ENCODE results near the gene ANKRD13D. TPM values are rescaled to one million over a fixed set of nuclear protein-coding genes. Genes with fewer than 3 reads are reported as not detected.
A peak's percentile ranks its signal among the peaks of the same experiment; 100 is the strongest.

Gene ANKRD13D
- total RNA-seq, 2 experiments from 2014 or later = 157 to 163 TPM

- H3K9me3 Mint-ChIP-seq = no peaks in the 10 kb centered on the region
Observed at GRCh38 chr11:67302571-67303131, 13.5 kb downstream of the ANKRD13D start.

GRCh38 chr11:67303132-67303834 lies 14.2 kb downstream of the ANKRD13D start, which contains the start of gene SSH3:
Gene SSH3 (plus strand): TSS chr11:67303530. CDS start chr11:67303626, 96 bp downstream.
- Mint-ChIP-seq H3K27me3 (no peaks in the 10 kb centered on the region), H3K4me3 (peak within 1 kb of the TSS; percentile 68), H3K9me3 (no peaks in the 10 kb centered on the region), H3K36me3 (ENCODE audit: low read depth) (peaks cover 18% of the 10 kb centered on the region), H3K4me1 (peaks cover 18% of the 10 kb centered on the region), H3K27ac (no peak within 1 kb of the TSS)
- DNase-seq = peak; percentile 60
- POLR2A ChIA-PET = interaction anchor here (0.9 to 8.2 kb wide), 11 partner anchors 9 to 50 kb away, joined by 3 to 96 read pairs (median 15); partner anchors contain the start of genes ANKRD13D and GRK2
- CTCF ChIA-PET = interaction anchor here (0.5 to 3.0 kb wide), 9 partner anchors 10 to 50 kb away, joined by 3 to 13 read pairs (median 4); no protein-coding TSS in a partner anchor

More at GRCh38 chr11:67302571-67303131, 13.5 kb downstream of the ANKRD13D start:
- CTCF ChIA-PET = interaction anchor here (0.9 to 3.0 kb wide), 8 partner anchors 13 to 50 kb away, joined by 3 to 13 read pairs (median 4); no protein-coding TSS in a partner anchor
- H3K27ac Mint-ChIP-seq = no peak overlapping the region
- DNase-seq = no peak
- H3K36me3 Mint-ChIP-seq (ENCODE audit: low read depth) = peaks cover 24% of the 10 kb centered on the region
- H3K27me3 Mint-ChIP-seq = no peaks in the 10 kb centered on the region
- H3K4me1 Mint-ChIP-seq = peaks cover 19% of the 10 kb centered on the region
- H3K4me3 Mint-ChIP-seq = peak overlapping the region; percentile 24
- POLR2A ChIA-PET = interaction anchor here (0.9 to 8.2 kb wide), 10 partner anchors 9 to 50 kb away, joined by 4 to 96 read pairs (median 16); partner anchors contain the start of genes ANKRD13D and GRK2

DNA sequence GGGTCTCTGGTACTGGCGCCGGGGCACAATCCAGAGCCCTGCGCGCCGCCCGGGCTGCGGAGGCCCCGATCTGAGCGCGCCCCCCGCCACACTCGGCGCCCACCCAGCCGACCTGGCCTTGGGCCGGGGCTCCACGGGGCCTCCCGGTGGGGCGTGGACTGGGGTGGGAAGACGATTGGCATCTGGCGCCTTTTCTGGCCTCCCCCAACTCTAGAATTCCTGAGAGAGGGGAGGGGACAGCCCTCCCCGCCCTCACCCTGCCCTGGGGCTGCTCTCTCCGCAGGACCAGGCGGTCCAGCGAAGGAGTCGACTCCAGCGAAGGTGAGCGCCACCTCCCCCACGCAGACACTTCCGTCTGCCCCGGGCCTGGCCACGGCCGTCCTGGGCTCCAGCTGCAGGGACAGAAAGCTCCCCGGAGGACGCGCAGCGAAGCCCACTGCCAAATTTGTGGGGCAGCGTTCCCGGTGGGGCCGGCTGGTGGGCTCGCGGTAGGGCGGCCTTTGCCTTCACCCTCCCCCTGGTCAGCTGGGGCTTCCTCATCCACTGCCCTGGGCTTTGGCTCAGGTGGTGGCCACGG lies 14.8 kb downstream of the ANKRD13D start:
- Mint-ChIP-seq H3K9me3 (no peaks in the 10 kb centered on the region), H3K27ac (no peak overlapping the region), H3K27me3 (no peaks in the 10 kb centered on the region), H3K36me3 (ENCODE audit: low read depth) (peaks cover 11% of the 10 kb centered on the region), H3K4me3 (peak overlapping the region; percentile 68), H3K4me1 (peaks cover 14% of the 10 kb centered on the region)
- ChIA-PET CTCF (interaction anchor here (1.2 to 3.0 kb wide), 6 partner anchors 11 to 48 kb away, joined by 3 to 13 read pairs (median 5); no protein-coding TSS in a partner anchor), POLR2A (interaction anchor here (1.0 to 8.2 kb wide), 10 partner anchors 9 to 51 kb away, joined by 3 to 96 read pairs (median 16); partner anchors contain the start of genes ANKRD13D and GRK2)
- no peak for DNase-seq

DNA sequence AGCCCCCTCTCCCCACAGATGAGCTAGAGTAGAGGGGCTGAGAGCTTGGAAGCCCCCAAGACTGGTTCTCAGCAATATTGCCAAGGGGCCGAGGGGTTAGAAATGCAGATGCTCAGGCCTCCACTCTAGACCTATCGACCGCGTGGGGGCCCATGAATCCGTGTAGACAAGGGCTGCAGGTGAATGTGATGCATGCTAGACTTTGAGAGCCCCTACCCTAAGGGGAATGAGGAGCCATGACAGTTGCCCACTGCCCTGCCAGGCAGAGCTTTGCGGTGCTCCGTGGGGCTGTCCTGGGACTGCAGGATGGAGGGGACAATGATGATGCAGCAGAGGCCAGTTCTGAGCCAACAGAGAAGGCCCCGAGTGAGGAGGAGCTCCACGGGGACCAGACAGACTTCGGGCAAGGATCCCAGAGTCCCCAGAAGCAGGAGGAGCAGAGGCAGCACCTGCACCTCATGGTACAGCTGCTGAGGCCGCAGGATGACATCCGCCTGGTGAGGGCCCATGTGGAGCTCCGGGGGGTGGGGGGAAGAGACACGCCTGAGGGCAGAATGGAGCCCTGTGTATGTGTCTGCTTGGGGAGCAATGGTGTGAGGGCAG lies 15.5 kb downstream of the ANKRD13D start:
- no peak overlapping the region for H3K27ac Mint-ChIP-seq
- H3K27me3 Mint-ChIP-seq = no peaks in the 10 kb centered on the region
- peaks cover 8% of the 10 kb centered on the region for H3K36me3 Mint-ChIP-seq (ENCODE audit: low read depth)
- no peaks in the 10 kb centered on the region for H3K9me3 Mint-ChIP-seq
- H3K4me3 Mint-ChIP-seq = peak overlapping the region; percentile 32
- POLR2A ChIA-PET = interaction anchor here (1.0 to 8.2 kb wide), 9 partner anchors 9 to 43 kb away, joined by 3 to 96 read pairs (median 15); partner anchors contain the start of genes ANKRD13D and GRK2
- peaks cover 14% of the 10 kb centered on the region for H3K4me1 Mint-ChIP-seq
- DNase-seq = no peak
- CTCF ChIA-PET = interaction anchor here (2.4 to 3.0 kb wide), 2 partner anchors 11 to 13 kb away, joined by 5 to 13 read pairs; no protein-coding TSS in a partner anchor

GRCh38 chr11:67306769-67307544 lies 17.9 kb downstream of the ANKRD13D start:
- POLR2A ChIA-PET = interaction anchor here (0.9 to 1.6 kb wide), 3 partner anchors 8 to 37 kb away, joined by 3 to 4 read pairs (median 3); partner anchors contain the start of gene ANKRD13D

DNA sequence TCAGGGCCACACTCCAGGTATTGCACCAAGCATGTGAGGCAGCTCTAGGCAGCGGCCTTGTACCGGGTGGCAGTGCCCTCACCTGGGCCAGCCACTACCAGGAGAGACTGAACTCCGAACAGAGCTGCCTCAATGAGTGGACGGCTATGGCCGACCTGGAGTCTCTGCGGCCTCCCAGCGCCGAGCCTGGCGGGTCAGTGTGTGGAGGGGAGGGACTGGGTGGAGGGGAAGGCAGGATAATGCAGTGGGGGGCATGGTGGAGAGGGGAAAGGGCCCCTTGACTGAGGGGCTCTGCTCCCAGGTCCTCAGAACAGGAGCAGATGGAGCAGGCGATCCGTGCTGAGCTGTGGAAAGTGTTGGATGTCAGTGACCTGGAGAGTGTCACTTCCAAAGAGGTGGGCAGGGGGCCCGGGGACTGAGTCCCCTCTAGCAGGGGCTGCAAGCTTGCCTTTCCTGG lies 18.5 kb downstream of the ANKRD13D start:
- H3K27me3 Mint-ChIP-seq = no peaks in the 10 kb centered on the region
- POLR2A ChIA-PET = interaction anchor here (0.9 to 1.9 kb wide), 4 partner anchors 9 to 38 kb away, joined by 3 to 8 read pairs (median 4); partner anchors contain the start of gene ANKRD13D
- no peaks in the 10 kb centered on the region for H3K9me3 Mint-ChIP-seq
- no peak overlapping the region for H3K27ac Mint-ChIP-seq
- no peak overlapping the region for H3K4me3 Mint-ChIP-seq
- CTCF ChIA-PET = interaction anchor here (2.9 kb wide), 1 partner anchor 10 kb away, joined by 8 read pairs; no protein-coding TSS in a partner anchor
- no peaks in the 10 kb centered on the region for H3K36me3 Mint-ChIP-seq (ENCODE audit: low read depth)
- no peak for DNase-seq
- H3K4me1 Mint-ChIP-seq = peaks cover 25% of the 10 kb centered on the region

More at GRCh38 chr11:67306769-67307544, 17.9 kb downstream of the ANKRD13D start:
- no peaks in the 10 kb centered on the region for H3K9me3 Mint-ChIP-seq
- no peak overlapping the region for H3K4me3 Mint-ChIP-seq
- H3K36me3 Mint-ChIP-seq (ENCODE audit: low read depth) = no peaks in the 10 kb centered on the region
- DNase-seq = no peak
- H3K27me3 Mint-ChIP-seq = no peaks in the 10 kb centered on the region
- H3K27ac Mint-ChIP-seq = no peak overlapping the region
- CTCF ChIA-PET = interaction anchor here (2.9 kb wide), 1 partner anchor 11 kb away, joined by 8 read pairs; no protein-coding TSS in a partner anchor
- H3K4me1 Mint-ChIP-seq = peaks cover 22% of the 10 kb centered on the region

DNA sequence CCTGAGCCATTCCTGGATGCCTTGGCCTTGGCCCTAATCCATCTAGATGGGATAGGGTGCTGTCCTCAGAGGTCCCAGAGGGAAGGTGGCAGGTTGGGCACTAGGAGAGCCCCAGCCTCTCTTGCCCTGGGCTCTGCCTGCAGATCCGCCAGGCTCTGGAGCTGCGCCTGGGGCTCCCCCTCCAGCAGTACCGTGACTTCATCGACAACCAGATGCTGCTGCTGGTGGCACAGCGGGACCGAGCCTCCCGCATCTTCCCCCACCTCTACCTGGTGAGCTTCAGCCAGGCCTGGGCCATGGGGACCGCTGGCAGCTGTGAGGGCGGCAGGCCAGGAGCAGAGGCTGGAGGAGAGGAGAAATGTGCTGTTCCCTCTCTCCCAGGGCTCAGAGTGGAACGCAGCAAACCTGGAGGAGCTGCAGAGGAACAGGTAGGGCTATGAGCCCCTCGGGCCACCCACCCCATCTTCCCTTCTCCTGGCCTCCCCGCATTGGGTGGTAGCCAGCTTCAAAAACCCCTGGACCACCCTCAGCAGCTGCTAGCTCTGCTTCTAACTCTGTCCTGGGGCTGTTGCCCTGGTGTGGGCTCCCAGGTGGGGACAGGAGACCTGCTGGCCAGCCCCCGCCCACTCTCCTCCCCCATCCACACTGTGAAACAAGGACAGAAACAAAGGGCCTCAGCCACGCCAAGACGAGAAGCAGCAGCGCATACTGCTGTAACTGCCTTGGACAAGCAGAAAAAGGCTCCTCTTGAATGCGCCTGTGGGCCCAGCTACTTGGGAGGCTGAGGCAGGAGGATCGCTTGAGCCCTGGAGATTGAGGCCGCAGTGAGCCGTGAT lies 19.1 kb downstream of the ANKRD13D start:
- no peak for DNase-seq
- CTCF ChIA-PET = interaction anchor here (2.9 kb wide), 1 partner anchor 9 kb away, joined by 8 read pairs; no protein-coding TSS in a partner anchor
- Mint-ChIP-seq H3K4me1 (peaks cover 28% of the 10 kb centered on the region), H3K4me3 (no peak overlapping the region), H3K27ac (no peak overlapping the region), H3K36me3 (ENCODE audit: low read depth) (no peaks in the 10 kb centered on the region), H3K9me3 (no peaks in the 10 kb centered on the region), H3K27me3 (no peaks in the 10 kb centered on the region)
- POLR2A ChIA-PET = interaction anchor here (0.7 to 1.9 kb wide), 2 partner anchors 10 to 20 kb away, joined by 5 to 8 read pairs; partner anchors contain the start of gene ANKRD13D

GRCh38 chr11:67309166-67309565 lies 20.1 kb downstream of the ANKRD13D start:
- Mint-ChIP-seq H3K4me1 (peaks cover 36% of the 10 kb centered on the region), H3K4me3 (no peak overlapping the region), H3K36me3 (ENCODE audit: low read depth) (no peaks in the 10 kb centered on the region), H3K27ac (no peak overlapping the region), H3K9me3 (no peaks in the 10 kb centered on the region), H3K27me3 (no peaks in the 10 kb centered on the region)
- no peak for DNase-seq
- POLR2A ChIA-PET = interaction anchor here (0.9 to 3.2 kb wide), 3 partner anchors 9 to 47 kb away, joined by 3 to 8 read pairs (median 8); no protein-coding TSS in a partner anchor
- CTCF ChIA-PET = interaction anchor here (2.9 kb wide), 1 partner anchor 8 kb away, joined by 8 read pairs; no protein-coding TSS in a partner anchor

DNA sequence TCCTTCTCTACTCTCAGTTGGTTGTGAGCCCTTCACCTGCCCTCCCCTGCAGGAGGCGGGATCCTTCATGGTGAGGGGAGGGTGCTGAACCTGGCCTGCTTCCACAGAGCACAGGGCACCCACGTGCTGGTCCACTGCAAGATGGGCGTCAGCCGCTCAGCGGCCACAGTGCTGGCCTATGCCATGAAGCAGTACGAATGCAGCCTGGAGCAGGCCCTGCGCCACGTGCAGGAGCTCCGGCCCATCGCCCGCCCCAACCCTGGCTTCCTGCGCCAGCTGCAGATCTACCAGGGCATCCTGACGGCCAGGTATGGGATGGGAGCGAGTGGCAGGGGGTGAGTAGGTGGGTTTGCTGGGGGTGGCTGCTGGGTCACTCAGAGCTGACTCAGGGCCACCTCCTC lies 20.6 kb downstream of the ANKRD13D start:
- ChIA-PET CTCF (interaction anchor here (2.9 kb wide), 1 partner anchor 8 kb away, joined by 8 read pairs; no protein-coding TSS in a partner anchor), POLR2A (interaction anchor here (0.9 to 3.2 kb wide), 3 partner anchors 8 to 48 kb away, joined by 3 to 8 read pairs (median 8); no protein-coding TSS in a partner anchor)
- H3K4me1 Mint-ChIP-seq = peaks cover 37% of the 10 kb centered on the region
- no peak for DNase-seq
- H3K27ac Mint-ChIP-seq = no peak overlapping the region
- no peaks in the 10 kb centered on the region for H3K27me3 Mint-ChIP-seq
- H3K4me3 Mint-ChIP-seq = no peak overlapping the region
- H3K9me3 Mint-ChIP-seq = no peaks in the 10 kb centered on the region
- H3K36me3 Mint-ChIP-seq (ENCODE audit: low read depth) = no peaks in the 10 kb centered on the region

GRCh38 chr11:67310246-67311050 lies 21.3 kb downstream of the ANKRD13D start:
- Mint-ChIP-seq H3K27me3 (no peaks in the 10 kb centered on the region), H3K9me3 (no peaks in the 10 kb centered on the region), H3K36me3 (ENCODE audit: low read depth) (no peaks in the 10 kb centered on the region), H3K4me1 (peaks cover 38% of the 10 kb centered on the region), H3K27ac (no peak overlapping the region), H3K4me3 (no peak overlapping the region)
- ChIA-PET POLR2A (interaction anchor here (0.6 to 3.2 kb wide), 4 partner anchors 10 to 48 kb away, joined by 3 to 8 read pairs (median 3); no protein-coding TSS in a partner anchor), CTCF (interaction anchor here (1.0 kb wide), 1 partner anchor 47 kb away, joined by 3 read pairs; no protein-coding TSS in a partner anchor)
- no peak for DNase-seq

Data from activated CD4-positive, alpha-beta memory T cell treated with anti-CD3 and anti-CD28 coated beads, Interleukin-2, amount 10 ng/mL, durations not matched to agents 7 days and 5 days (primary cell).